Eye (tissue), 1 donor: ENCODE results near the gene ACTL8.
"Not testable (repeated sequence)": the region's sequence is repeated elsewhere in the genome, so short reads cannot be mapped to it uniquely, and the experiment has no call there.

Experiments used
- DNase-seq: peaks from one replicate; pipeline ENCODE4 v3.0.0-alpha.2; 2015

The ACTL8 gene

DNA sequence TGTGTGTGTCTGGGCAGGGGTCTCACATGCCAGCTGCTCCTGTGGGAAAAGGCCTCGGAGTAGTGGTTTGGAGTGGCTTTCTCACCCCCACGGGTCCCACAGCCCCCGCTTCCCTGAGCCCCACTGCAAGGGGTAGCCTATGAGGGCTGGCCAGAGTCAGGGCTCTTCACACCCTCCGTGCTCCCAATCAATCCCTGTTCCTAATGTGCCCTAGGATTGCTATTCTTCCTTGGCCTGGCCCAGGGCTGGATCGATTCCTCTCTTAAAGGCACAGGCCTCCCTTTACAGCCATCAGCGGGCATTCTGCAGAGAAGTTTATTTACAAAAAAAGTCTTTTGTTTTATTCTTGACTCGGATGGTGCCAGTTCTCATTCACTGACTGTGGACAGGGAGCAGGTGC lies 19.3 kb upstream of the ACTL8 start:
- DNase-seq: peak; percentile 51

GRCh38 chr1:17736625-17737024 lies 18.5 kb upstream of the ACTL8 start:
- DNase-seq: no peak

DNA sequence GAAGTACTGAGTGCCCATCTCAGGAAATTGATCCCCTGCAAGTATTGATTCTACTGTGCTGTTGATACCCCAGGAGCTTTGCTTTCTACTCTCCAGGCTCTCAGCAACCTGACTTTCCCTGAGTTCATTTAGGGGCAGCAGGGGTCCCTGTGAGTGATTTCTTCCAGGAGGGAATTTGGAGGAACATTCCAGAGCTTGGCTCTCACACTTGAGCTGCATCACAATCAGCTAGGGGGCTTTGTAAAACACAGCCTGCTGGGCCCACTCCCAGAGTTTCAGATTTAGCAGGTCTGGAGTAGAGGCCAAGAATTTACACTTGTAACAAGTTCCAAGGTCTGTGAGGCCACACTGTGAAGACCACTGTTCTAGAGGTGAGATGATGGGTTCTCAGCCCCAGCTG lies 16.1 kb upstream of the ACTL8 start:
- DNase-seq: no peak

GRCh38 chr1:17741052-17741451 lies 14.1 kb upstream of the ACTL8 start:
- no peak for DNase-seq

DNA sequence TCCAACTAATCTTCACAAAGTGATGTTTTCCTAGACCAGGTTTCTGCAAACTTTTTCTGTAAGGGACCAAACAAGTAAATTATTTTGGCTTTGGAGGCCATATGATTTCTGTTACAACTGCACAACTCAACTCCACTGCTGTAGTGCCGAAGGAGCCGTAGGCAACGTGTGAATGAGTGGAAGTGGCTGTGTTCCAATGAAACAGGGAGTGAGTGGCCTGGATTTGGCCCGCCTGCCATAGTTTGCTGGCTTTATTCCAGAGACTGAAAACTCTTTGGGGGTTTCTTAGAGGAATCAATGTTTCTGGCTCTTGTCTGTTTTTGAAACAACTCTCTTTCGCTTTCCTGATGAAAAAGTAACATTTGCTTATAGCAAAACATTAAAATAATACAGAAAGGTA lies 12.6 kb upstream of the ACTL8 start:
- peak; percentile 69 for DNase-seq

GRCh38 chr1:17743008-17743647 lies 12.0 kb upstream of the ACTL8 start:
- peak; percentile 41 for DNase-seq

- no peak for DNase-seq
Measured at GRCh38 chr1:17743925-17744324, 11.2 kb upstream of the ACTL8 start.

DNA sequence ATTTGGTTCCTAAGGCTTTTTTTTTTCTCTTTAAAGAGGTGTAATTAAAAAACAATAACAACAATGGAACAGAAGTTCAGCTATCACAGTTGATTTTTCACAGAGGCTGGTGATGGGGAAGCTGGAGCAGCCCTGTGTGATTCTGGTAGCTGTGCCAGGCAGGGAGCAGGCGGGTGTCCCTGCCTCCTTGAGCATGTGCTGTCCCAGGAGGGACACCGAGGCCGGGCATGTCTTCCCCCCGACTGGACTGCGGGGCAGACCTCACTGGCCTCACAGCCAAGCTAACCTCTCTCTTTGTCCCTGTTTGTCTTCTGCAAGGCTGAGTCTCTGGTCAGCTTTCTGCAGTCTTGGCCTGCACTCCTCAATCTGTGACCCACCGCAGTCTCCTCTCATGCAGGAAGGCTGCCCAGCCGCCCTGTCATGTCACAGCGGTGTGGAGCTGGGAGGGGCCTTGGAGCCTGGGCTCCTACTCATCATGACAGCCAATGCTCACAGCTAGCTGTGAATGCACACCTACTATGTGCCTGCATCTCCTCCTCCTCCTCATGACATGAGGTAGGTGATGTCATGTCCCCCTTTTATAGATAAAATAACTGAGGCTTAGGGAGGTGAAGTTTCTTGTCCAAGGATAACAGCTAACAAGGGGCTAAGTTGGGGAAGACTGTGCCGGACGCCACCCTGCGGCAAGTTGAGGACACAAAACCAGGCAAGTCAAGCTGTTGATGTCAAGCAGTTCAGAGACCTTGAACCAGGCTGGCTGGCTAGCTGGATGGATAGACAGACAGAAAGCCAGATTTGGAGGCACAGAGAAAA lies 10.3 kb upstream of the ACTL8 start:
- peak; percentile 88 for DNase-seq

DNA sequence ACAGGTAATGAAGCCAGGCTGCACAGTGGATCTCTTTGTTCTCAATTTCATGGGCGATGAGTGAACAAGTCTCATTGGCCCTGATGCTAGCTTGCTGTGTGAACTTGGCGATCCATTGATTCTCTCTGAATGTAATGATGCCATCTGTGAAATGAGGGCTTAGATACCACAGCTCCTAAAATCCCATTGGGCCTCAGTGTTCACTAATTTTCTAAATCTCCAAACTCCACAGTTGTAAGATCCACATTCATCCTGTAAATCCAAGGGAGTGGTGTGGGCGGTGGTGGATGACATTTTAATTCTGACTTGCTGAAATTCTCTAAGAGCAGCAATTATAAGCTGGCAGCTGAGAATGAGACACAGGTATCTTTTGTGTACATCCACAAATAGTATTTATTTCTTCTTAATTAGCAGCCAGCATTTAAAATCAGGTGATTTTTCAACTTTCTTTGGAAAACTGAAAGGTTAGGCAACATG lies 9.6 kb upstream of the ACTL8 start:
- no peak for DNase-seq

DNA sequence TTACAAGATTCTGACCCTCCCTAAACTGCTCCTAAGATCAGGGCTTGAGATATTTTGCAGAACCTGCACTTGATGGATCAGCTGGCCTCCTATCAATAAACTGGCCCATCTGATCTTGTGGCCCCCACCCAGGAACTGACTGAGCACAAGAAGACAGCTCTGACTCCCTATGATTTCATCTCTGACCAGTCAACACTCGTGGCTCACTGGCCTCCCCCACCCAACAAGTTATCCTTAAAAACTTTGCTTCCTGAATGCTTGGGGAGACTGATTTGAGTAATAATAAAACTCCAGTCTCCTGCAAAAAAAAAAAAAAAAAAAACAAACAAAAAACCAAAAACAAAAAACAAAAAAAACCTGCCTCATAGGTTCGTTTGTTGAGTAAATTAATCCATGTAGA lies 8.9 kb upstream of the ACTL8 start:
- not testable (repeated sequence) for DNase-seq

- no peak for DNase-seq
Measured at GRCh38 chr1:17746920-17747319, 8.2 kb upstream of the ACTL8 start.

DNA sequence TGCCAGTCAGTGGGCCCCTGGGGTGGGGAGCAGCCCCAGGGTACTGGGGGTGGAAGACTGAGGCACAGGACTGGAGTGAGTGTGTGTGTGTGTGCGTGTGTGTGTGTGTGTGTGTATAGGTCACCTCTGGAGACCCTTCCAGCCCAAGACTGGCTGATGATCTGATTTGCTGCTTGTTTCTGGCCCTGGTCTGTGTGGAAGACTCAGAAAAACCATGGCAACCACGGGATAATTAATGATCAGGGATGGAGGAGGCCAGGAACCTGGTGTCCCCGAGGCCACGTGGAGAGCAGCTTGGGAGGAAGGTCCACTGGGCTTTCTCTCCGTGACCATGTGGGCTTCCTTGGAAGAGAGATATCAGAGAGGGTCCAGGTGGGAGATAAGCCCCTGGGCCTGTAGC lies 4.8 kb upstream of the ACTL8 start:
- DNase-seq: no peak

DNA sequence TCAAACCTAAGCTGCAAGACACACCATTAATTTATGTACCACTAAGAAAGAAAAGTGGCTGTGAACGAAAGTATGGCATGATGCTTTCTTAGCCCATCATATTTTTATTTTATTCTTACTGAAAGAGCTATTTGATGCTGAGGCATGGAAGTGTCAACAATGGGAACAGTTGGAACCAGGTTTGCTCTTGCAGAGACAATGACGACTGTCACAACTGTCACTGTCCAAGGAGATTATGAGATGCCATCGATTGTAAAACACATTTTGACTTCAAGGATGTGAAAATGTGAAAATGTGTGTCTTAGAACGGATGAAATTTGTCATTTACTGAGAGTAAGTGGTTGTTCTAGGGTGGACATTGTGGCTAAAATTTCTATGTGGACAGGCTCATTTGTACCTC lies 2.8 kb upstream of the ACTL8 start:
- no peak for DNase-seq

DNA sequence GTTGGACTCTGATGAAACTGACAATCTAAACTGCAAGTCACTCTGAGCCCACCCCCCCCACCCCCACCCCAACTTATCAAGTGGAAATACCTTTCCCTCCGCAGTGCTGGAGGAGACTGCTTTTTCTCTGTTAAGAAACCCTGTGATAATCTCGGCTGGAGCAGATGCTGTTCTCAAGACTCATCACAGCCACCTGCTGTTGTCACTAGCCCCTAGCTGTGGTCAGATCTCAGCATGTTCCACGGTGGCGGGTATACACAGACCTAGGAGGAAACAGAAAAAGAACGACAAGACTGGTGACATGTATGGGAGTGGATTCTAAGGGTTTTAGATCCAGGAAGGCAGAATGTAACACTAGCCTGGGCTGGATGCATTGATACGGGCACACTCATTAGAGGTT lies 2.3 kb downstream of the ACTL8 start:
- peak; percentile 64 for DNase-seq

- no peak for DNase-seq
Measured at GRCh38 chr1:17759114-17759513, 4.0 kb downstream of the ACTL8 start.

DNA sequence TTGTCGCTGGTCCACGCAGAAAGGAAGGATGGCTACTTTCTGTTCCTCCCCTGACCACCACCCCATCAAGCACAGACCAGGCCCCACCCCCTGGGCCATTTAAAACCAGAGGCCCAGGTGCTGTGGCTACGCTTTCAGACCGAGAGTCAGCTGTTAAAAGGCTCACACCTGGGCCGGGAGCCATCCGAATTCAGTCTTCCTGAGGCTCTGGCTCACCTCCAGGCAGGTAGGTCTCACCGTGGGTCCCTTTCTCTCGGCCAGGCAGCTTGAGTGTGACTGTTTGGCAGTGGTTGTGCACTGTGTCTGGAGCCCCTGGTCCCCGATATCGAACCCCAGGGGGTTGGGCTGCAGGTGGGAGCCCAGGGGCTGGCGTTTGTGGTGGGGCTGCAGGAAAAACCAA lies 7.2 kb downstream of the ACTL8 start:
- DNase-seq: no peak

DNA sequence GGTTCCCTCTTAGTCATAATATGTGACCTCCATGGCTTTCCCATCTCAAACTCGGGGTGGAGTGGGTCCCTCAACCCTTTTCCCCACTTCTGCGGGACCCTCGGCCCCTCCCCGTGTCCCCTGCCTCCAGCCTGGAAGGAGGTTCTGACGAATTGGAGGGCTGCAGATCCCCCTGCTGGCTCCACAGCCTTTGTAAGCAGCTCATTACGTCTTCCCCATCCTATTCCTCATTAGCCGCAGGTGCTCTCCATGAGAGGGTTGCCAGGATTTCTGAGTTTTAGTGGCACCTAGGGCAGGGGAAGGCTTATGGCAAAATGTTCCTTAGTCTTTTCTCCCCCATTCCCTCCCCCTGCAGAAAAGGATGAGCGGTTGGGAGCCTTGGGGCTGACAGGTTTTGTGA lies 8.3 kb downstream of the ACTL8 start:
- no peak for DNase-seq

DNA sequence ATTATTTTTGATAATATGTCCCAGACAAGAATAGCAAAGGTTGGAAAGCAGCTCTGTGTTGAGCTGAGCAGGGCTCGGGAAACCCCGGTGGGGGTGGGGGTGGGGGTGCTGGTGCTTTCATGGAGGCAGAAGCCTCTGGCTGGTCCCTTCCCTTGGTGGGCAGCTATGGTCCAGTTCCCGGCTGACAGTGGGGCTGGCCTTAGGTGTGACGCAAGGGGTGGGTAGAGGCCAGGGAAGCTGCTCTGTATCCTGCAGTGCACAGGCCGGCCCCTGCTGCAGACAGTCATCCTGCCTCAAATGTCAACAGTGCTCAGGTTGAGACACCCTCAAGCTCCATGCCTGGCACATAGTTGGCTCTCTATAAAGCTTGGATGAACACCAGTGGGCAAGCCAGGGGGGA lies 8.9 kb downstream of the ACTL8 start:
- DNase-seq: no peak

- peak; percentile 52 for DNase-seq
Measured at GRCh38 chr1:17764591-17764990, 9.5 kb downstream of the ACTL8 start.

GRCh38 chr1:17765444-17766411 lies 10.6 kb downstream of the ACTL8 start:
- peak; percentile 45 for DNase-seq

GRCh38 chr1:17768651-17769241 lies 13.6 kb downstream of the ACTL8 start:
- no peak for DNase-seq

GRCh38 chr1:17770983-17771382 lies 15.8 kb downstream of the ACTL8 start:
- no peak for DNase-seq
